ENCODE results near the gene KDM6A. TPM values are rescaled to one million over a fixed set of nuclear protein-coding genes. Genes with fewer than 3 reads are reported as not detected.
"Not testable (repeated sequence)": the region's sequence is repeated elsewhere in the genome, so short reads cannot be mapped to it uniquely, and the experiment has no call there.

Gene KDM6A
- total and polyA plus RNA-seq, 11 donors = 4.4 to 27.8 (median 13.9) TPM

DNA sequence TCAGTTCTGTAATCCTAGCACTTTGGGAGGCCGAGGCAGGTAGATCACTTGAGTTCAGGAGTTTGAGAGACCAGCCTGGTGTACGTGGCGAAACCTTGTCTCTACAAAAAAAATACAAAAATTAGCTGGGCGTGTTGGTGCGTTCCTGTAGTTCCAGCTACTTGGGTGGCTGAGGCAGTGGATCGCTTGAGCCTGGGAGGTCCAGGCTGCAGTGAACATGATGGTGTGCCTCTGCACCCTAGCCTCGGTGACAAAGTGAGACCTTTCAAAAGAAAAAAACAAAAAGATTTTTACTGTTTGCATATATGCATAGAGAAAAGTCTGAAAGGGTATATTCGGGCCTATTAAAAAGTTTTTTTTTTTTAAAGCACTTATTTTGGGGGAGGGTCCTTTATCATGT, 76.1 kb downstream of the KDM6A start:
- no peak for DNase-seq
- Histone ChIP-seq H3K27me3 (no peaks in the 10 kb centered on the region), H3K9me3 (peaks cover 0 to 15% (median 6%) of the 10 kb centered on the region in 12 donors), H3K27ac (no peak overlapping the region), H3K4me1 (peaks cover 0 to 48% (median 11%) of the 10 kb centered on the region in 12 donors), H3K4me3 (no peak overlapping the region), H3K36me3 (no peaks in the 10 kb centered on the region)
- intact Hi-C loops (cut with DNase I) = loop anchor here in 1 of 10 donors (10.0 kb wide), 1 partner anchor 994 kb away; no protein-coding TSS in a partner anchor
- TF ChIP-seq POLR2A (IDR thresholded peaks at IDR 0.05) = no peak
- TF ChIP-seq, protein P1, sequence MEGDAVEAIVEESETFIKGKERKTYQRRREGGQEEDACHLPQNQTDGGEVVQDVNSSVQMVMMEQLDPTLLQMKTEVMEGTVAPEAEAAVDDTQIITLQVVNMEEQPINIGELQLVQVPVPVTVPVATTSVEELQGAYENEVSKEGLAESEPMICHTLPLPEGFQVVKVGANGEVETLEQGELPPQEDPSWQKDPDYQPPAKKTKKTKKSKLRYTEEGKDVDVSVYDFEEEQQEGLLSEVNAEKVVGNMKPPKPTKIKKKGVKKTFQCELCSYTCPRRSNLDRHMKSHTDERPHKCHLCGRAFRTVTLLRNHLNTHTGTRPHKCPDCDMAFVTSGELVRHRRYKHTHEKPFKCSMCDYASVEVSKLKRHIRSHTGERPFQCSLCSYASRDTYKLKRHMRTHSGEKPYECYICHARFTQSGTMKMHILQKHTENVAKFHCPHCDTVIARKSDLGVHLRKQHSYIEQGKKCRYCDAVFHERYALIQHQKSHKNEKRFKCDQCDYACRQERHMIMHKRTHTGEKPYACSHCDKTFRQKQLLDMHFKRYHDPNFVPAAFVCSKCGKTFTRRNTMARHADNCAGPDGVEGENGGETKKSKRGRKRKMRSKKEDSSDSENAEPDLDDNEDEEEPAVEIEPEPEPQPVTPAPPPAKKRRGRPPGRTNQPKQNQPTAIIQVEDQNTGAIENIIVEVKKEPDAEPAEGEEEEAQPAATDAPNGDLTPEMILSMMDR (IDR thresholded peaks at IDR 0.05) = no peak
- 72 to 81% (median 79%) methylated on average over 8 of the region's 8 CpGs for WGBS, 4 donors
- no peak for ATAC-seq

DNA sequence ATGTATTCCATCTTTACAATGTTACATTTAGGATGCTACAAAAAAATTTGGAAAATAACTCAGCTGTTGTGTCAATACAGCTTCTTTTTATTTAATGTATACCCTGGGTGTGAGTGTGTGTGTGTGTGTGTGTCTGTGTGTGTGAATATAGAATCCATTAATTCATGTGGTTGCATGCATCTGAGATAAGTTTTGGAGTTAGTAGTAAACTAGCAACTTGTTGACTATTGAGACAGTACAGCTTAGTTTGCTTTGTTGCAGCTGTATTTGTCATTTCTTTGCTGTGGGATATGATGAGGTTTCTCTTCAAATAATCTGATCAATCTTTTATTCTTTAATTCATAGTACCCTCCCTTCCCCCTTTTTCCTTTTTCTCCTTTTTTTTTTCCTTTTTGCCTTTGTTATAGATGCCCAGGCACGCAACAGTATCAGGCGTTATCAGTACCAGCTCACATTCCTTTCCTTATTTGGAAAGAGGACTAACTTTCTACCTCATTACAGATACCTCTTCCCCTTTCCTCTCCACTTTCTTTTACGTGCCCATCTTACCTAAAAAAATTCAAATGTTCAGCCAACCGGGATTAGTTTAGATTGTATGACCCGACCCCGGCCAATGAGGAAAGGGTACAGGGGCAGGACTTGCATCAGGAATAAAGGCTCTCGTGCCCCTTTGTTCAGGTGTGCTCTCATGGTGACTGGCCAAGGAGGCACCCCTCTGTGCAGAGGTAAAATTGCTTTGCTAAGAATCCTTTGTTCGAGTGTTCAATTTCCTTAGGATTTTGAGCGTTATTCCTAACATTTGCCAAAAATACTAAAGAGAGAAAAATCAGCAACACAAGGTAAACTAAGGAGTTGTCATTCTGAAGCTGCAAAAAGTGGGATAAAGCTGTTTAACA, 77.7 kb downstream of the KDM6A start:
- intact Hi-C loops (cut with DNase I) = loop anchor here in 1 of 10 donors (10.0 kb wide), 1 partner anchor 76 kb away; the partner anchor contains the start of gene KDM6A
- WGBS, 4 donors = 32 to 43% (median 38%) methylated on average over 9 of the region's 9 CpGs
- H3K27ac ChIP-seq = peak overlapping the region in 6 of 12 donors; percentile 35 to 60 (median 40)
- ATAC-seq, H3K9me3 ChIP-seq, H3K27me3 ChIP-seq, DNase-seq, H3K36me3 ChIP-seq: not testable (repeated sequence)
- H3K4me1 ChIP-seq = peaks cover 0 to 60% (median 16%) of the 10 kb centered on the region in 12 donors
- H3K4me3 ChIP-seq = peak overlapping the region in 2 of 12 donors; percentile 15

DNA sequence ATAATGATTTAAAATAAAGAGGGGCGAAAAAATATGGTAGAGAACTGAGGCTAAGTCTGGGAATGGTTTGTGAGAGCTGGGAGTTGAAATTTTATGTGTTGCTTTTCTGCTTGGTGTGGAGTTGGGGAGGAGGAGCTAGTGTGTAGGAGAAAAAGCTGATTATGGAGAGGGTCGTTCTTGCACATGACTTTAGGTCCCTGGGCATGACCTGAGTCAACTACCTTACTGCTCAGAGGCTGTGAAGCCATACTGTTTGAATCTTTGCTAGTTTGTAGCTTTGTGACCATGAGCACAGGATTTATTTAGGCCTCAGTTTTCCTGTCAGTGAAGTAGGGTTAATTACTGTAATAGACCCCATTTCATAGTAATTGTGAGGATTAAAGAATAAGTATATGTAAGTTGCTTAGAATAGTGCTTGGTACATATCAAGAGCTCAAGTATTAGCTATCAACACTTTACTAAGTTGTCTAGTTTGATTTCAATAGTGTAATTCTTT, 78.6 kb downstream of the KDM6A start:
- Histone ChIP-seq H3K27ac (peak overlapping the region in 2 of 12 donors; percentile 35 to 60), H3K4me3 (peak overlapping the region in 1 of 12 donors; percentile 15), H3K4me1 (peaks cover 0 to 55% (median 16%) of the 10 kb centered on the region in 12 donors), H3K27me3 (no peaks in the 10 kb centered on the region), H3K9me3 (no peaks in the 10 kb centered on the region), H3K36me3 (no peaks in the 10 kb centered on the region)
- ATAC-seq = no peak
- TF ChIP-seq, protein P1 (IDR thresholded peaks at IDR 0.05) = no peak
- TF ChIP-seq POLR2A (IDR thresholded peaks at IDR 0.05) = no peak
- intact Hi-C loops (cut with DNase I) = loop anchor here in 1 of 10 donors (10.0 kb wide), 1 partner anchor 77 kb away; the partner anchor contains the start of gene KDM6A
- WGBS, 4 donors = 53 to 62% (median 56%) methylated on average over 2 of the region's 2 CpGs
- DNase-seq = no peak

DNA sequence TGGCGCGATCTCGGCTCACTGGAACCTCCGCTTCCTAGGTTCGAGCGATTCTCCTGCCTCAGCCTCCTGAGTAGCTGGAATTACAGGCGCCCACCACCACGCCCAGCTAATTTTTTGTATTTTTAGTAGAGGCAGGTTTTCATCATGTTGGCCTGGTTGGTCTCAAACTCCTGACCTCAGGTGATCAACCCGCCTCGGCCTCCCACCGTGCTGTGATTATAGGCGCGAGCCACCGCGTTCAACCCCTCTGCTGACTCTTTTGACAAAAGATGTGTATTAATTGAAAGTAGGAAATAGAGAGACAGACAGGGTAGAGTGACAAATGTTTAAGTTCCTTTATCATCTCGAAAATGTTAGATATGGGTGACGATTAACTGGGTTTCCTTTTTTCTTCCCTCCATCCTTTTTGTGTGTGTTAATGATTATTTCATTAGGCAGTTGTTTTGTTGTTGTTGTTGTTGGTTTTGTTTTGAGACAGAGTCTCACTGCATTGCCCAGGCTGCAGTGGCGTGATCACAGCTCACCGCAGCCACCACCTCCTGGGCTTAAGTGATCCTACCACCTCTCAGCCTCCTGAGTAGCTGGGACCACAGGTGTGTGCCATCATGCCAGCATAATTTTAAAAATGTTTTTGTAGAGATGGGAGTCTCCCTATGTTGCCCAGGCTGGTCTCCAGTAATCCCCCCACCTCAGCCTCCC, 79.5 kb downstream of the KDM6A start:
- TF ChIP-seq, protein P1 (IDR thresholded peaks at IDR 0.05) = no peak
- TF ChIP-seq POLR2A (IDR thresholded peaks at IDR 0.05) = no peak
- H3K27me3 ChIP-seq = no peaks in the 10 kb centered on the region
- H3K36me3 ChIP-seq = no peaks in the 10 kb centered on the region
- no peak for DNase-seq
- ATAC-seq = no peak
- H3K9me3 ChIP-seq = no peaks in the 10 kb centered on the region
- intact Hi-C loops (cut with DNase I) = loop anchor here in 1 of 10 donors (10.0 kb wide), 1 partner anchor 78 kb away; the partner anchor contains the start of gene KDM6A
- no peak overlapping the region for H3K4me3 ChIP-seq
- no peak overlapping the region for H3K27ac ChIP-seq
- peaks cover 0 to 58% (median 16%) of the 10 kb centered on the region in 12 donors for H3K4me1 ChIP-seq
- 91 to 97% (median 93%) methylated on average over 19 of the region's 19 CpGs for WGBS, 4 donors
